ENCODE data around the gene YWHAH.

The YWHAH gene

GRCh38 chr22:31983911-31984656 lies 39.7 kb downstream of the YWHAH start:
- no peak for DNase-seq (ENCODE audit: low read depth)

- no peak for DNase-seq (ENCODE audit: low read depth)
These were observed 42.9 kb downstream of the YWHAH start for GRCh38 chr22:31987218-31987617.

GRCh38 chr22:31991102-31991839 lies 46.9 kb downstream of the YWHAH start:
- DNase-seq (ENCODE audit: low read depth) = no peak

GRCh38 chr22:31995046-31995445 lies 50.7 kb downstream of the YWHAH start:
- no peak for DNase-seq (ENCODE audit: low read depth)

GRCh38 chr22:31995807-31996206 lies 51.5 kb downstream of the YWHAH start:
- no peak for DNase-seq (ENCODE audit: low read depth)

- DNase-seq (ENCODE audit: low read depth) = no peak
These were observed 54.5 kb downstream of the YWHAH start for GRCh38 chr22:31998784-31999385.

GRCh38 chr22:32000181-32000580 lies 55.8 kb downstream of the YWHAH start:
- DNase-seq (ENCODE audit: low read depth) = no peak

- no peak for DNase-seq (ENCODE audit: low read depth)
These were observed 61.1 kb downstream of the YWHAH start for GRCh38 chr22:32005453-32005852.

All from activated T-cell treated with anti-CD3 and anti-CD28 coated beads for 1 hour (primary cell).